ENCODE measurements around the gene FOCAD.

The FOCAD gene

GRCh38 chr9:20804489-20805250 is 120.6 kb downstream of the FOCAD start:
- DNase-seq: no peak

GRCh38 chr9:20805766-20806165 is 121.7 kb downstream of the FOCAD start:
- no peak for DNase-seq

- DNase-seq: no peak
Observed at GRCh38 chr9:20808002-20808401, 123.9 kb downstream of the FOCAD start.

- no peak for DNase-seq
Observed at GRCh38 chr9:20811872-20812271, 127.8 kb downstream of the FOCAD start.

GRCh38 chr9:20815923-20816703 is 132.1 kb downstream of the FOCAD start:
- no peak for DNase-seq

GRCh38 chr9:20823051-20823450 is 139.0 kb downstream of the FOCAD start:
- no peak for DNase-seq

GRCh38 chr9:20831028-20831427 is 147.0 kb downstream of the FOCAD start:
- DNase-seq: no peak

GRCh38 chr9:20832775-20833174 is 148.7 kb downstream of the FOCAD start:
- DNase-seq: no peak

- no peak for DNase-seq
Observed at GRCh38 chr9:20835377-20836286, 151.6 kb downstream of the FOCAD start.

- DNase-seq: no peak
Observed at GRCh38 chr9:20837166-20837565, 153.1 kb downstream of the FOCAD start.

- no peak for DNase-seq
Observed at GRCh38 chr9:20838218-20838617, 154.2 kb downstream of the FOCAD start.

- DNase-seq: no peak
Observed at GRCh38 chr9:20844916-20845315, 160.9 kb downstream of the FOCAD start.

GRCh38 chr9:20848490-20848889 is 164.4 kb downstream of the FOCAD start:
- no peak for DNase-seq

GRCh38 chr9:20853866-20854265 is 169.8 kb downstream of the FOCAD start:
- DNase-seq: no peak

GRCh38 chr9:20854444-20854843 is 170.4 kb downstream of the FOCAD start:
- DNase-seq: no peak

GRCh38 chr9:20863945-20864344 is 179.9 kb downstream of the FOCAD start:
- DNase-seq: no peak

GRCh38 chr9:20865347-20865746 is 181.3 kb downstream of the FOCAD start:
- no peak for DNase-seq

- DNase-seq: no peak
Observed at GRCh38 chr9:20870115-20870514, 186.1 kb downstream of the FOCAD start.

GRCh38 chr9:20872340-20872977 is 188.4 kb downstream of the FOCAD start:
- DNase-seq: no peak

- DNase-seq: no peak
Observed at GRCh38 chr9:20873240-20873865, 189.3 kb downstream of the FOCAD start.

GRCh38 chr9:20880271-20880670 is 196.2 kb downstream of the FOCAD start:
- DNase-seq: no peak

GRCh38 chr9:20880675-20881074 is 196.6 kb downstream of the FOCAD start:
- DNase-seq: no peak

All from activated T-cell treated with anti-CD3 and anti-CD28 coated beads for 4 hours (primary cell).